ENCODE data around the gene PSMD6. TPM values are rescaled to one million over a fixed set of nuclear protein-coding genes. Genes with fewer than 3 reads are reported as not detected.

Gene PSMD6
- total RNA-seq, 1 experiment from 2014 or later = 40.6 TPM

DNA sequence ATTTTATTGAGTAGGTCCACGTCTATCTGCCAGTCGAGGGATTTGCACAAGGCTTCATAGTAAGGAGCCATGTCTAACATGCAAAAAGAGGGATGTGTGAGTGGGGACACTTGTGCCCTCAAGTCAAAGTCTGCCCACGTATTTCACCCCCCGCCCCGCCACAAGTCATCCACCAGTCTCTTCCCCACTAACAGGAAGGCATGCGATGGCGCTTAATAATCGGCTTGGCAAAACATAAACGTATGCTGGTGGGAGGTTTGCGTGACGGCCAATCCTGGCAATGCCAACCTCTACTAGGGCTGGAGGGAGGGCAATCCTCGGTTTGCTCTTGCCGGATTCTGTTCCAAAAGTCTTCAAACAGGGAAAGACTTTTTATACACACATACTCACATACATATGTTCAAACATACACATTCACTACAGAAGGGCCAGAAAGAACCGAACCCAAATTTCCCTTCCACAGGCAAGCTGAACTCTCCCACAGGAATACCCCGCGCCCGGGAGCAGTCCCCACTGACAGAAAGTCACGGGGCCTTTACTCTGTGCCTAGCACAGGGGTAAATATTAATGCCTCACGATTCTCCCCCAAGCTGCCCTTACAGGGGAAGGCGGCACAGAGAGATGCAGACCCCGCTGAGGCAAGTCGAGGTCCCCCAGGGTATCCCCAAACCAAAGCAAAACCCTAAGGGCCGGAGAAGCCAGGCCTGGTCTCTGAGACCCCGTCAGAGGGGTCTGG, 675 bp downstream of the PSMD6 start:
- in situ Hi-C loops (cut with HindIII; ENCODE audit: low pct_unique_long_range_greater_than_20kb, low sequenced_read_pairs) = no loop called here
- DNase-seq (ENCODE audit: low read depth) = no peak

DNA sequence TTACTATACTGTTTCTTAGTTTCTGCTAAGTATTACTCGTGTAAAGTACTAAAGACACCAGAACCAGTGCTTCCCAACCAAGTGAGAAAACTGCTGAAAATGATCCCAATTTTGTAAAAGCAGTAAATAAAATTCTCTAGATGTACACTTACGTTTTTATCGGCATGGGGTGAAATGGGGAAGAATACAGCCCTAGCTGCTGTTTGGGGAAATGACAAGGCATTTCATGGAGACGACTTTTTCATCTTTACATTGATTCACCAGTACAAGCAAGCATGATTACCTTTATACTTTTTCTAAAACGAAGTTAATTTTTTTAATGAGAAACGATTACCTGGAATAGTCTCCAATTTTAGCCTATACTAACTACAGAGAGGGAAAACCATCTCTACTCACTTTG, 1.4 kb downstream of the PSMD6 start:
- in situ Hi-C loops (cut with HindIII; ENCODE audit: low pct_unique_long_range_greater_than_20kb, low sequenced_read_pairs) = no loop called here
- DNase-seq (ENCODE audit: low read depth) = no peak

DNA sequence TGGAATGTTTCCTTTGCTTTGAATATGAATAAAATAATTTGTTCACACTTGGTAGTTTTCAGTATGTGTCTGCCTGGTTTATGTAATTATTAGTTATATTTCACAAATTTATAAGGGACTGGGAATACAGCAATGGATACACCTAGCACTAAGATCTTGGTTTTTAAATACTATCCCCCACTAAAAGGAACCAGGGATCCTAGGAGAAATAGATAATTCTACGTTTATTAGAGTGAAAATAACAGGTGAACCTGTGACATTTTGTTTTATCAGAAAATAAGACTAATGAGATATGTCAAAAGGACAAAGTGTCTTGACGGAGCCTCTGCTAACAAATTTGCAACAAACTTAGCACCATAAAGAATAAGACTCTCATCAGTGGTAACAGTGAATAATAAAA, 3.4 kb downstream of the PSMD6 start:
- in situ Hi-C loops (cut with HindIII; ENCODE audit: low pct_unique_long_range_greater_than_20kb, low sequenced_read_pairs) = no loop called here
- DNase-seq (ENCODE audit: low read depth) = no peak

DNA sequence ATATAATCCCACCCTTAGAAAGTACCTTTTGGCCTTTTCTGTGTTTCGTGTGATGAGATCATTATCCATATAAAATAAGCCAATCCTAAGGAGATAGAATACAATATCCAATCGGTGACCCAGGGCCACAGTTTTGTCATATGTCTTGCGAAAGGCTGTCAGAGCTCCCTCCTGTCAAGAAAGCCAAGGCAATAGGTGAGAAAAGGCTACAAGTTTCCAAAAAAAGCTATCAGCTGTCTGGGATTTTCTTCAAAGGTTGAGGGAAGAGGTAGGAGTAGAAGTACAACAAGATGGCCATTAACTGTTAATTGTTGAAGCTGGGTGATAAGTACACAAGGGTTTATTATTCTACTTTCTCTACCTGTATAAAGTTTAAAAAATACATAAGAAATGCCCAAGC, 4.0 kb downstream of the PSMD6 start:
- DNase-seq (ENCODE audit: low read depth) = no peak

DNA sequence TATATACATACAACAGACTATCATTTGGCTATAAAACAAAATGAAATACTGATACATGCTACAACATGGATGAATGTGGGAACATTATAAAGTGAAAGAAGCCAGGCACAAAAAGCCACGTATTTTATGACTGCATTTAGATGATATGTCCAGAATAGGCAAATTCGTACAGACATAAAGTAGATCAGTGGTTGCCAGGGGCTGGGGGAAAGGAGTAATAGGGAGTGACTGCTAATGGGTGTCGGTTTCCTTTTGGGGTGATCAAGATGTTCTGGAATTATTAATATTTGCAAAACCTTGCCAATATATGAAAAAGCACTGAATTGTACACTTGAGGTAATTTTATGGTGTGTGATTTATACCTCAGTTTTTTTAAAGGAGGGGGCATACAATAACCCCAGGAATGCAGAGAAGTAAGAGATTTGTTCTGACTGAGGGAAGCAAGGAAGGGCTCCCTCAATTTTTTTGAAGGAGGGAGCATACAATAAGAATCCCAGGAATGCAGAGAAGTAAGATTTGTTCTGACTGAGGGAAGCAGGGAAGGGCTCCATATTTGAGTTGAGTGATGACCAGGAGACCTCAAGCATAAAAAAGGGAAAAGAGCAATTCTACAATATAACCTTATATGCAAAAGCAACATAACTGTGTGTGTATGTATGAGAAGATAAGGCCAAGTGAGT, 6.2 kb downstream of the PSMD6 start:
- DNase-seq (ENCODE audit: low read depth) = no peak
- in situ Hi-C loops (cut with HindIII; ENCODE audit: low pct_unique_long_range_greater_than_20kb, low sequenced_read_pairs) = no loop called here

More for the DNA sequence above, 4.0 kb downstream of the PSMD6 start:
- in situ Hi-C loops (cut with HindIII; ENCODE audit: low pct_unique_long_range_greater_than_20kb, low sequenced_read_pairs) = no loop called here

DNA sequence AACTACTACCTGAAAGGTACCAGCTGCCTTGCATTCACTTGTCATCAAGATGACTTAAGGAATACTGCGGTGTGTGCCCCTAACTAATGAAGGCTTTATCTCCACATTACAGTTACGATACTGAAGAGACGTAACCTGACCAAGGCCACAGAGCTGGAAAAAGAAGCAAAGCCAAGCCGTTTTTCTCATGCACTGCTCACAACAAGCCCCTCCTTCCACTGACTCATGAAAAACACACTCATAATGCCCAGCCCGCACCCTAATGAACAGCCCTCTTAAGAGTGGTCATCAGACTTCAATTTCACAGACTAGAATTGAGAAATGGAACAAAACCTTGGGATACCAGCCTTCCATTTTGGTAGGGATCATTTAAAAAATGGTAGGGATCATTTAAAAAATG, 11.6 kb downstream of the PSMD6 start:
- in situ Hi-C loops (cut with HindIII; ENCODE audit: low pct_unique_long_range_greater_than_20kb, low sequenced_read_pairs) = no loop called here
- no peak for DNase-seq (ENCODE audit: low read depth)

DNA sequence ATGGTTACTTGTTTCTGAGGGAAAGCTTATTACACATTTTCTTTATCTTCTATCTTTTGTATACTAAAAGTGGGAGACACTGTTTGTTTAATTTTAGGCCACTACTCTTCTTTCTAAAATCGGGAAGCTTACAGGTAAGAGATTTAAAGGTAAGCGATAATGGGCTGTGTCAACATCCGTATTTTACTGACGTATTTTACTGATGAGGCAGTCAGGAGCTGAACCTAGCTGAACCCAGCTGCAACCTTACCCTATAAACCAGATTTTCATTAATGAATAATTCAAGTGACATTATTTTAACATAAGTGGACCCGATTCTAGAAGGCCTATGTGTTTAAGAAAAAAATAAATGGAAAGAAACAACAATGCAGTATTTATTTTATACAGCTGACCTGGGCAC, 13.1 kb downstream of the PSMD6 start:
- no peak for DNase-seq (ENCODE audit: low read depth)

DNA sequence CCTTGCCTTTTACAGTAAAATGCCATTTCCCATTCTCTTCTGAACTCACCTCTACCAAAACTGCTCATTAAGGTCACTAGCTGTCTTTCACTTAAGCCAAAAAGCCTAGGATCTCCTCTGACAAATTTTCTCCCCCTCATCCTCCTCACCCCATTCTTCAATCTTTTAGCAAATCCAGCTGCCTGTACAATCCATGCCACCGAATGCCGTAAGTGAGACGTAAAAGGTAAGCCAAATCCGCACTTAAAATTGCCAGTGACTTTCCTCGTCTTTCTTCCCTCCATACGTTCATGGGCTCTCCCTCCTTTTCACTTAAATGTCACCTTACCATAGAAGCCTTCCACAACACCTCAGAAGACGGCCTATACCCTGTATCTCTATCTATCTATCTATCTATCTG, 13.8 kb downstream of the PSMD6 start:
- in situ Hi-C loops (cut with HindIII; ENCODE audit: low pct_unique_long_range_greater_than_20kb, low sequenced_read_pairs) = no loop called here

More for the DNA sequence above, 13.1 kb downstream of the PSMD6 start:
- in situ Hi-C loops (cut with HindIII; ENCODE audit: low pct_unique_long_range_greater_than_20kb, low sequenced_read_pairs) = no loop called here

DNA sequence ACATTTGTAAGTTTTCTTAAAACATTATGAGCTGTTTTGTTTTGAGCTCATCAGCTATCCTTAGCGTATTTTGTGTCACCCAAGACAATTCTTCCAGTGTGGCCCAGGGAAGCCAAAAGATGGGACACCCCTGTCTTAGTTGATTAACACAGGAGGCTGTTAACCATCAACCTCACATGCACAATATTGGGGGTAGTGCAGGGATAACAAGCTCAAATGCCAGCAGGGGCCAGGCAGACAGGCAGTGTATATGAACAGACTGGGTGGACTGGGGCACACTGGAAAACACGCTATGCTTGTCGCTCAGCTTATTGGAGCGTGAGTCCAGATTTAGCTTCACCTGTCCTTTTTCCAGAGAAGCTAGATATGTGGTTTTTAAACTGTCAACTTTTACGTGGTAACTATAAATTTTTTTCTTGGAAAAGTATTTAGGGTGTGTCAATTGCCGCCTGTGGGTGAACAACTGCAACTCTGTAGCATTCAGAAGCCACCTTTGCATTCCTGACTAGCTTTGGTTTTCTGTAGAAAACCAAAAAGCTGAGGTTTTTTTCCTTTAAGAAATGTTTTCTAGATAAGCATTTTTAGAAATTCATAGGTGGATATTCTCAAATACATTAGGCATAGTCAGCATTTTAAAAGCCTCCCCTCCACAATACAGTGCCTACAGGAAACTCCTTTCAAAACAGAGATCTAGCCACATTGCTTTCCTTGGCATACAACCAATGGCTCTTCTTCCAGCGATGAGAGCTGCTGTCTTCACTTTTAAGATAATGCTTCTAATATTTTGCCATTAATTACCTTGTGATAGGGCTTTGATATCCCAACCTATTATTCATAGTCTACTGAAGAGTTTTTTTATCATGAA, 14.6 kb downstream of the PSMD6 start:
- no peak for DNase-seq (ENCODE audit: low read depth)
- in situ Hi-C loops (cut with HindIII; ENCODE audit: low pct_unique_long_range_greater_than_20kb, low sequenced_read_pairs) = no loop called here

More for the DNA sequence above, 13.8 kb downstream of the PSMD6 start:
- DNase-seq (ENCODE audit: low read depth) = no peak

DNA sequence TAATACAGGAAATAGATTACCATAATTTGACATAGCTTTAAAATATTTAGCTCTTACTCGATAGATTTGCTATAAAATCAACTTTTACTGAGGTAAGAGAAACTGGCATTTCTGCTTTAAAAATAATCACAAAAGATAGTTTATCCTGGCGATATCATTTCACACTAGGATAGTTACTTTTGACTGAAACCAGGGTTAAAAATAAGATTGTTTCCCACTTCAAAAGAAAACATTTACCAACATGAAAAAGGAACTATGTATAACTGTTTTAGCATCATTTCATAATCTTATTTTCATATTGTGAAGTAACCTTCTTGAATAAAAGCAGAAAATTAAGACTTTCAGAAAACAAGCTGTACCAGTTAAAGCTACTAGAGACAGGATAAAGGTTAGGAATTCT, 15.3 kb downstream of the PSMD6 start:
- no peak for DNase-seq (ENCODE audit: low read depth)
- in situ Hi-C loops (cut with HindIII; ENCODE audit: low pct_unique_long_range_greater_than_20kb, low sequenced_read_pairs) = no loop called here

DNA sequence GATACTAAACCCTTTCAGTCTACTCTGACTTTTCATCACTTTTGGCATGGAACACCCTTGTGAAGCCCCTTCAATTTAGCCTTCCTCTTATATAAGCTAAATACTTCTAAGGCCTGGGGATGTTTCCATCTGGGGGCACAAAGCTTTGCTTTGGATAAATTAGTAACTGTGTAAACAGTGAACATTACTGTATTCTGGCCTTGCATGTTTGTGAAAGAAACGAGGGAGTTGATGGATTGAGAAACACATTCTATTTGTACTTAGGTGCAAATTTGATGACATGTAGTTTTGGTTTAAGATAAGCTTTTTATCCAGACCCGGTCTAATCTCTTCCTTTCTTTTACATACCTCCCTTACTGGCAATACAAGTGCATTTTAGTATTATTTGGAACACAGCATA, 19.7 kb downstream of the PSMD6 start:
- DNase-seq (ENCODE audit: low read depth) = no peak
- in situ Hi-C loops (cut with HindIII; ENCODE audit: low pct_unique_long_range_greater_than_20kb, low sequenced_read_pairs) = no loop called here

DNA sequence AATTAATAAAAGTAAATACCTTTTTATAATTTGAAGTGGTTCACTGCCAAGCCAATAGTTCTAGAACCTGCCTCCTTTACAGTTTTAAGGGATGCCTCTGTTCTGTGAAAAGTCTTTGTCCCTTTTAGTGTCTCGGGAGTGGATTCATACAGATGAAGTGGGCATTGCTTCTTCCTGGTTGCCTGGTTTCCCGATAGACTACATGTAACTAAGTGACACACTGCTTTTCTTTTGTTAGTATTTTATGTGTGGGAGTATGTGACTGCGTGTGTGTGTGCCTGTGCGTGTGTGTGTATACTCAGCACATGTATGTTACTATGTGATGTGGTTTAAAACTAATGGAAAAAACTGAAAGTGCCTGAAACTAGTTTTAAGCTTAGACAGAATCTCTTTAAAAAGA, 21.1 kb downstream of the PSMD6 start:
- DNase-seq (ENCODE audit: low read depth) = no peak
- in situ Hi-C loops (cut with HindIII; ENCODE audit: low pct_unique_long_range_greater_than_20kb, low sequenced_read_pairs) = no loop called here

DNA sequence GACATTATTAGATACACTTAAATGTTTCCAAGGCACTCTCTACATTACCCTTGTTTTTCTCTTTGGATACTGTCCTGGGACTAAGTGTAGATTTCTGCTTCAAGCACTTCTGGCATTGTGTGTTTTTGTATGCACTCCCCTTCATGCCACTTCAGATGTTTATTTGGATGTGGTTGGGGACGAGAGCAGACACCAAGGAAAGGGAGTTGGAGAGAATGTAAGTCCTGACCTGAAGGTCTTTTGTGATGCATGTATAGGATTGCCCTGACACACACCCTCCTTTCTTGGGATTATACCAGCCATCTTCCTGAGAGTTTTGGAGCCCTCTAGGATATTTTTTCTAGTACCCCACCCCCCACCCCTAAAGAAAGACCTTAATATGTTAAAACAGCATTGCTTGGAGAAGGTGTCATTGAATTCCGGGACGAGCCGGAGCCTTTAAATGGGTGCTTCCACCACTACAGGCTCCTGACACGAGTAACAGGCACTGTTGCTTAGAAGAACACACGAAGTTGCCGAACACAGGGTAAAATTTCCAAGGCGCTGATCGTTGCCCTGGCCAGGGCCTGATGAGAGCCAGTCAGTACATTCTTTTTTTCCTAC, 22.7 kb downstream of the PSMD6 start:
- in situ Hi-C loops (cut with HindIII; ENCODE audit: low pct_unique_long_range_greater_than_20kb, low sequenced_read_pairs) = no loop called here
- DNase-seq (ENCODE audit: low read depth) = no peak

DNA sequence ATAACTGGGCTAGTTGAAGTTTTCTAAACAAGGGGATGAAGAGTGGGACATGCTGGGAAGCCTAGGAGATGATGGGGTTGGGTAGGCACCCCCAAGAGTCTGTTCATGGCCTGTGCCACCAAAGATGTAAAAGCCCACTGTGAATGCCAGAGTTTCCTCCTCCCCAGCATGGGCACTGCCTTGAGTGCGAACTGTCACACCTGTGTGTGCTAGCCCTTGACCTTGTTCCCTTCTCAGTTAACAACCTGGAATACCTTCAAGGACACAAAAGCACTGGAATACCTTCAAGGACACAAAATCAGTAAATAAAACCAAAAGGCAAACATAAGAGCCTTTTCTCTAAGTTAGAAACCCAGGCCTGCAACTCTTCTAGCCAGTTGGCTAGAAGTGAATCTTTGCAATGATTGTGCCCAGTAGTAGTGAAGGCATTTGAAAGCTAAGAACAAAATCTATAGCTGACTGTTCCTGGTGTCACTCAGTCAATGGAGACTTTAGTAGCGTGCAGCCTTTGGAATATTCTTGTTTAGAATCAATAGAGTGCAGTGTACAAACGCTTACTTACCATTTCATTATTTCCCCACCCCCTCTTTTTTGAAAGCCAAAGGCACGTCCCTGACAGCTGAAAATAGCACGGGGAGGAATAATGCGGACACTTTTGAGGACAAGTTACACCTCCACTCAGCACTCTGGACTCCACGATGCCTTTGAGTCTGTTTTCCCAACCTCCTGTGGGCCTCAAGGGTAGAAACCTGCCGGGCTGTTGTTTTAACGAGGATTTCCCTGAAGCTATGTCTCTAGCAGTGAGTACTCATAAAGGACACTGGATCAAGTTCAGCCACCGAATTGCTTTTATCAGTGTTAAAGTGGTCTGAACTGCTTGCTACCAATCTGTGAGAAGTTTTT, 24.2 kb downstream of the PSMD6 start:
- in situ Hi-C loops (cut with HindIII; ENCODE audit: low pct_unique_long_range_greater_than_20kb, low sequenced_read_pairs) = no loop called here
- DNase-seq (ENCODE audit: low read depth) = no peak

DNA sequence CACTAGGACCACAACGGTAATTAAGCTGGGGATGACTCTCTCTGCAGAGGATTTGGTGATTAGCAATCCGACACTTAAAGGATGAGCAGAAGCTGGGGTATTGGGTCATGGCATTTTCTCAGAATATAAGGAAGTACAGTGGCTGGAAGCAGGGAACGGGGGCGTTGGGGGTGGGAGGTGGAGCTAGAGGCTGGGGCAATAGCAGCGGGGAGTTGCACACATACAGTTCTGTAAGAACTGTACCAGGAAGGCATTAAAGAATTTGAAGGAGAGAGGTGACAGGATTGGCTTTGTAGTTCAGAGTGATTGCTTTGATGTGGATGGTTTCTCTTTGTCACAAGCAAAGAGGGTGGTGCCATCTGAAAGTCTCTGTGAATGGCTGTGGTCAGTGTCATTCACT, 28.2 kb downstream of the PSMD6 start:
- in situ Hi-C loops (cut with HindIII; ENCODE audit: low pct_unique_long_range_greater_than_20kb, low sequenced_read_pairs) = no loop called here
- DNase-seq (ENCODE audit: low read depth) = no peak

DNA sequence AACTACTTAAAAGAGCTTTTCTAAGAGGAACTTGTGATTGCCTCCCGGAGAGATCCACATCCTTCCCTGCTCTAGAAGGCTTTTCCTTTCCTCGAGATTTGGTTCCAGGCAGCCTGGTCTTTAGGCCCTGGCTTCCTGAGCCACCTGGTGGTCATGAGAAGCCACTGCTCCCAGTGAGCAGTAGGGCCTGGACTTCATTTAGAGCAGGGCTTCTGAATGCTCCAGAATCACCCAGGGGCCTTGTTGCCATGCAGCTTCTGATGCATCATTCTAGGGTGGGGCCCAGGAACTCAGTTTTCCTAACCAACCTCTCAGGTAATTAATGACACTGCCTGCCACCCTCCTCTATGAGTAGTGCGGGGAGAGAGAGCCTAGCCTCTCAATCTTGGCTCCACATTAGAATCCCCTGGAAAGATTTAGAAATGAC, 29.6 kb downstream of the PSMD6 start:
- in situ Hi-C loops (cut with HindIII; ENCODE audit: low pct_unique_long_range_greater_than_20kb, low sequenced_read_pairs) = no loop called here
- peak; percentile 46 for DNase-seq (ENCODE audit: low read depth)

DNA sequence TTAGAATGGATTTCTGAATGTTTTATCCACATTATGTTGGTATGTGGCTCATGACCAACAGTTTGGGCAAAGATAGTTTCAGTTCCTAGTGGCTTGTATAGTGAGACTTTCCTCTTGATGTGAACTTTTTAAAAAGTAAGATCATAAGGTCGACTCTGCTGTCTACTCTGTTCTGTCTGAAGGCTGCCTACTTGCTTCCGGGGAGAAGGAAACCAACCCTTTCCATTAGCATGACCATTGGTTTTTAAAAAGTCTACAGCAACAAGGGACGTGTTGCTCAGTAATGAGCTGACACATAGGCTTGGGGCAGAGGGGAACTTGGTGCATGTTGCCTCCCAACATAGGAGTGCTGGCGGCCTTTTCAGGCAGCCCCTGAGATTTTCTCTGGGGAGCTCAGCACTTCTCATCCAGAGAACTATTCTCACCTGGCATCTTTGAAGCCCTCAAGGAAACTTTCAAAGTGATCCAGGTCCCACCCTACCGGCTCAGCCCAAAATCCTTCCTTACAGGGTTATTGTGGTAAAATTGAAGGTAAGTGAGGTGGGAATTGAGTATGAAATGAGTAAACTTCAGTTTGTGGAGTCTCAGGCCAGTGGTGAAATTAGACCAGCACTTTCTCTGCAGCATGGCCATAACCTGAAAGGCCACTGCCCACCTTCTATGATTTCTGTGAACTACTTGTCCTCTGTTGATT, 30.6 kb downstream of the PSMD6 start:
- in situ Hi-C loops (cut with HindIII; ENCODE audit: low pct_unique_long_range_greater_than_20kb, low sequenced_read_pairs) = no loop called here
- DNase-seq (ENCODE audit: low read depth) = no peak
